Endothelial cell (in vitro differentiated cells): ENCODE data around the gene BAD. TPM values are rescaled to one million over a fixed set of nuclear protein-coding genes. Genes with fewer than 3 reads are reported as not detected.

Experiments used
- DNase-seq: peaks from one replicate; pipeline ENCODE4 v3.0.0; 2021; ENCODE audit warnings: low spot score
- H3K27ac Mint-ChIP-seq: one replicate; pipeline ENCODE4 v1.8.0; 2021; ENCODE audit warnings: mixed read lengths, inconsistent platforms; ENCODE audit not compliant: unreplicated experiment
- H3K27me3 Mint-ChIP-seq: one replicate; pipeline ENCODE4 v1.8.0; 2021; ENCODE audit warnings: mild to moderate bottlenecking, moderate library complexity, mixed read lengths, inconsistent platforms; ENCODE audit not compliant: unreplicated experiment
- H3K36me3 Mint-ChIP-seq: one replicate; pipeline ENCODE4 v1.8.0; 2021; ENCODE audit warnings: mild to moderate bottlenecking, low read depth, mixed read lengths, inconsistent platforms; ENCODE audit not compliant: unreplicated experiment
- H3K4me1 Mint-ChIP-seq: one replicate; pipeline ENCODE4 v1.8.0; 2021; ENCODE audit warnings: mild to moderate bottlenecking, mixed read lengths, inconsistent platforms; ENCODE audit not compliant: unreplicated experiment
- H3K4me3 Mint-ChIP-seq: one replicate; pipeline ENCODE4 v1.8.0; 2021; ENCODE audit warnings: mild to moderate bottlenecking, mixed read lengths, inconsistent platforms; ENCODE audit not compliant: unreplicated experiment
- H3K9me3 Mint-ChIP-seq: one replicate; pipeline ENCODE4 v1.8.0; 2021; ENCODE audit warnings: mixed read lengths, inconsistent platforms; ENCODE audit not compliant: unreplicated experiment
- total RNA-seq: library from RNA; stranded (reverse); fragmentation: NEBNext Ultra II Directional; extraction: Animal tissue kit (Norgen Biotek cat#: 25700); gene quantifications from one replicate; pipeline ENCODE4 v1.2.1, GENCODE V29; 2021; ENCODE audit not compliant: unreplicated experiment
- TF ChIP-seq, protein P1 (sequence below): fragments of 200-600 bp; sonication (generic); IDR thresholded peaks from one replicate; pipeline ENCODE4 v1.5.0; 2021; ENCODE audit warnings: antibody characterized with exemption; ENCODE audit not compliant: unreplicated experiment

Gene BAD
- total RNA-seq, 1 donor from 2014 or later = 40.7 TPM

DNA sequence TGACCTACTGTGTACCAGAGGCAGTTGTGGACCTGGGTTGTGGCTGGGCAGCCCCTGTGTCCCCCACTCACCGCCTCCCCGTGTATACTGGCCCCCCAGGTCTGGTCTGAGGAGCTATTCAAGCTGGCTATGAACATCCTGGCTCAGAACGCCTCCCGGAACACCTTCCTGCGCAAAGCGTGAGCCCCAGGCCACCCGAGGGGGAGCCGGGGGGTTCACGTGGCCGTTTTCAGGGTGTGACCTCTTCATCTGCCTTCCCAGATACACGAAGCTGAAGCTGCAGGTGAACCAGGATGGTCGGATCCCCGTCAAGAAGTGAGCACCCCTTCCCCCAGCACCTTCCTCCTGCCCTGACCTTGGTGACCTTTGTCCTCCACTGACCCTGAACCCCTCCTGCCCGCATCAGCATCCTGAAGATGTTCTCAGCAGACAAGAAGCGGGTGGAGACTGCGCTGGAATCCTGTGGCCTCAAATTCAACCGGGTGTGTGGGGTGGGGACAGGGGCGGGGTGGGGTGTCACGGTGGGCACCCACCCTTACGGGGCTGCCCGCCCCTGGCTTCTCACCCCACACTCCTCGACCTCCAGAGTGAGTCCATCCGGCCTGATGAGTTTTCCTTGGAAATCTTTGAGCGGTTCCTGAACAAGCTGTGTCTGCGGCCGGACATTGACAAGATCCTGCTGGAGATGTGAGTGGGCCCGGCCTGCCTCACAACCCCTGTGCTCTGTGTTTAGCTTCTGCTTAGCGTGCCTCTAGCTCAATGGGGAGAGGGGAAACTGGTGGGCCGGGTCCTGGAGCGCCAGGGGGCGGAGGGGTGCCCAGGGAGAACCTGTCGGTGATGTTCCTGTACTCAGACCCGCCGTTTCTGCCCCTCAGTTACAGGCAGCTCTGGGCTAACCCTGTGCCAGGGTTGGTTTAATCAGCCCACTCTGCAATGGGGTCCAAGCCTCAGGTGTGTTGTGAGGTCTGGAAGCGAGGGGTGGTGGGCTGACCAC, 29.0 kb downstream of the BAD start:
- TF ChIP-seq, protein P1, sequence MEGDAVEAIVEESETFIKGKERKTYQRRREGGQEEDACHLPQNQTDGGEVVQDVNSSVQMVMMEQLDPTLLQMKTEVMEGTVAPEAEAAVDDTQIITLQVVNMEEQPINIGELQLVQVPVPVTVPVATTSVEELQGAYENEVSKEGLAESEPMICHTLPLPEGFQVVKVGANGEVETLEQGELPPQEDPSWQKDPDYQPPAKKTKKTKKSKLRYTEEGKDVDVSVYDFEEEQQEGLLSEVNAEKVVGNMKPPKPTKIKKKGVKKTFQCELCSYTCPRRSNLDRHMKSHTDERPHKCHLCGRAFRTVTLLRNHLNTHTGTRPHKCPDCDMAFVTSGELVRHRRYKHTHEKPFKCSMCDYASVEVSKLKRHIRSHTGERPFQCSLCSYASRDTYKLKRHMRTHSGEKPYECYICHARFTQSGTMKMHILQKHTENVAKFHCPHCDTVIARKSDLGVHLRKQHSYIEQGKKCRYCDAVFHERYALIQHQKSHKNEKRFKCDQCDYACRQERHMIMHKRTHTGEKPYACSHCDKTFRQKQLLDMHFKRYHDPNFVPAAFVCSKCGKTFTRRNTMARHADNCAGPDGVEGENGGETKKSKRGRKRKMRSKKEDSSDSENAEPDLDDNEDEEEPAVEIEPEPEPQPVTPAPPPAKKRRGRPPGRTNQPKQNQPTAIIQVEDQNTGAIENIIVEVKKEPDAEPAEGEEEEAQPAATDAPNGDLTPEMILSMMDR = no peak
- DNase-seq = no peak
- Mint-ChIP-seq H3K4me3 (no peak overlapping the region), H3K36me3 (peaks cover 16% of the 10 kb centered on the region), H3K9me3 (no peaks in the 10 kb centered on the region), H3K27me3 (peaks cover 17% of the 10 kb centered on the region), H3K27ac (no peak overlapping the region), H3K4me1 (peaks cover 10% of the 10 kb centered on the region)

DNA sequence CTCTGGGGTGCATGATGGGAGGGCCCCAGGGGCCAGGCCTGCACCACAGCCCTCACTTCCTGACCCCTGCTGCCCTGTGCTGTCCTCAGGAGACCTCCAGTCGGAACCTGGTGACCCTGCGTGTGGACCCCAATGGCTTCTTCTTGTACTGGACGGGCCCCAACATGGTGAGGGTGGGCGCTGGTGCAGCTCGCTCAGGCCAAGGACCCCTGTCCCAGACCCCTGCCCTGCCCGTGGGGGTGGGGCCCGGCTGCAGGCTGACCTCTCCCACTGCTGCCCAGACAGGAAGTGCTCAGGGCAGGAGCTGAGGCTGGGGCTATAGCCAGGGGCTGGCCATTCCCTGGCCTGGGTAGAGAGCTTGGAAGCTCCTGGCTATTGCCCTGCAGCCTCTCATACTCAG, 30.1 kb downstream of the BAD start:
- no peak overlapping the region for H3K4me3 Mint-ChIP-seq
- no peak overlapping the region for H3K27ac Mint-ChIP-seq
- no peak for DNase-seq
- peaks cover 19% of the 10 kb centered on the region for H3K4me1 Mint-ChIP-seq
- peaks cover 5% of the 10 kb centered on the region for H3K36me3 Mint-ChIP-seq
- H3K9me3 Mint-ChIP-seq = no peaks in the 10 kb centered on the region
- H3K27me3 Mint-ChIP-seq = peaks cover 13% of the 10 kb centered on the region
- TF ChIP-seq, protein P1 = no peak

DNA sequence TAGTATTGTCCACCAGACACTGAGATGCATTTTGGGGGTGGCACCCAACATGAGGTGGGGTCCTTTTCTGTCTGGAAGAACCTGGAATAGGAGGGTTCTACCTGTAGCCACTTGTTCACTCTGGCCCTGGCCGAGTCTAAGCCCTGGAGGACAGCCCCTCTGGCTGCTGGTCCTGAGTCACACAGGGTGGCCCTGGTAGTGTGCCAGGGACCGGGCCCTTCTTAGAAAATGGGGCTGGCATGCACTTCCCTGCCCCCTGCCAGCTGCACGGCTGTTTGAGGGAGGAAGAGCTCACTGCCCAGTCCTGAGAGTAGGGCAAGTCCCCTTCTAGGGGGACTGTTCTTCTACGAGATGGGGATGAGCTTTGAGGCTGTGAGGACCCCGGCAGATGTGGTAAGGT, 31.0 kb downstream of the BAD start:
- H3K4me1 Mint-ChIP-seq = peaks cover 25% of the 10 kb centered on the region
- no peak overlapping the region for H3K27ac Mint-ChIP-seq
- H3K27me3 Mint-ChIP-seq = peaks cover 11% of the 10 kb centered on the region
- TF ChIP-seq, protein P1 = no peak
- DNase-seq = no peak
- H3K9me3 Mint-ChIP-seq = no peaks in the 10 kb centered on the region
- peaks cover 4% of the 10 kb centered on the region for H3K36me3 Mint-ChIP-seq
- H3K4me3 Mint-ChIP-seq = peak overlapping the region; percentile 74

DNA sequence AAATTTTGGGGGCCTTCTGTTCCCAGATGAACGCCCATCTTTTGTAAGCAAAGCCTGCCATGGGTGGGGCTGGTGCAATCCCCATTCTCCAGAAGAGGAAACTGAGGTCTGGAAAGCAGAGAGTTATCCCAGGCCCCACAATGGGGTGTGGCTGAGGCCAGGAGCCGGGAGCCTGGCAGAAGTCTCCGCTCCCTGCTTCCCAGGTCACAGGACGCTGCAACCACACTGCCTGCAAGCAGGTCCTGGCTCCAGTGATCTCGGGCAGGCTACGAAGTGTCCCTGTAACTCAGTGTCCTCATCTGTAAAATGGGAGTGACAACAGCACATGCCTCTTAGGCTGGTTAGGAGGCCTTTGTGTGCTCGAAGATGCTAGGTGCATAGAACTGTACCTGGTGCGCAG, 31.4 kb downstream of the BAD start:
- H3K4me1 Mint-ChIP-seq = peaks cover 29% of the 10 kb centered on the region
- no peak overlapping the region for H3K27ac Mint-ChIP-seq
- H3K27me3 Mint-ChIP-seq = peaks cover 11% of the 10 kb centered on the region
- DNase-seq = no peak
- H3K4me3 Mint-ChIP-seq = peak overlapping the region; percentile 59
- H3K9me3 Mint-ChIP-seq = no peaks in the 10 kb centered on the region
- TF ChIP-seq, protein P1 = no peak
- H3K36me3 Mint-ChIP-seq = peaks cover 4% of the 10 kb centered on the region
